Hematopoietic multipotent progenitor cell treated with erythropoietin and hydrocortisone succinate and interleukin-3 and kit ligand, for 6 days (in vitro differentiated cells): ENCODE measurements around the gene DNAJC5.

Experiments
- DNase-seq: peaks from one replicate; pipeline ENCODE4 v3.0.0-alpha.2; 2015

Gene DNAJC5

GRCh38 chr20:63942250-63942951, 47.5 kb downstream of the DNAJC5 start:
- peak; percentile 72 for DNase-seq

GRCh38 chr20:63942969-63943807, 48.3 kb downstream of the DNAJC5 start:
- DNase-seq: no peak

- DNase-seq: no peak
These were observed 48.8 kb downstream of the DNAJC5 start for GRCh38 chr20:63943808-63944077.

- DNase-seq: no peak
These were observed 49.4 kb downstream of the DNAJC5 start for GRCh38 chr20:63944078-63944941.

- no peak for DNase-seq
These were observed 50.2 kb downstream of the DNAJC5 start for GRCh38 chr20:63945031-63945658.

GRCh38 chr20:63945921-63946920, 51.3 kb downstream of the DNAJC5 start:
- DNase-seq: no peak

- DNase-seq: no peak
These were observed 52.2 kb downstream of the DNAJC5 start for GRCh38 chr20:63946986-63947637.

GRCh38 chr20:63947638-63948456, 52.9 kb downstream of the DNAJC5 start:
- peak; percentile 12 for DNase-seq

- no peak for DNase-seq
These were observed 55.9 kb downstream of the DNAJC5 start for GRCh38 chr20:63950701-63951397.

- DNase-seq: peak; percentile 10
These were observed 56.7 kb downstream of the DNAJC5 start for GRCh38 chr20:63951398-63952209.

GRCh38 chr20:63952210-63952535, 57.2 kb downstream of the DNAJC5 start:
- no peak for DNase-seq

- no peak for DNase-seq
These were observed 57.8 kb downstream of the DNAJC5 start for GRCh38 chr20:63952769-63953168.

GRCh38 chr20:63953764-63954429, 59.0 kb downstream of the DNAJC5 start:
- DNase-seq: no peak

GRCh38 chr20:63955281-63955826, 60.4 kb downstream of the DNAJC5 start:
- DNase-seq: peak; percentile 49

GRCh38 chr20:63955827-63956663, 61.1 kb downstream of the DNAJC5 start, which contains the start of gene UCKL1:
UCKL1 (minus strand) TSS chr20:63956416; CDS start chr20:63956372, 44 bp downstream.
- peak; percentile 95 for DNase-seq

GRCh38 chr20:63956664-63957003, 61.7 kb downstream of the DNAJC5 start:
- DNase-seq: no peak
